WTC11 (cell line): Measurements from ENCODE around the gene SLC30A2. TPM values are rescaled to one million over a fixed set of nuclear protein-coding genes. Genes with fewer than 3 reads are reported as not detected.

Experiments used
- FOXP4 ChIP-seq: sonication (generic); formaldehyde crosslinking; IDR thresholded peaks from 2 replicates; pipeline ENCODE4 v1.8.0; 2022; ENCODE audit warnings: mild to moderate bottlenecking, missing genetic modification reagents
- STAT6 ChIP-seq: sonication (generic); formaldehyde crosslinking; conservative IDR thresholded peaks from 2 replicates; pipeline ENCODE4 v1.8.1; 2023; ENCODE audit warnings: mild to moderate bottlenecking, low read depth, missing genetic modification reagents, moderate library complexity
- ZNF396 ChIP-seq: fragments of 250-450 bp; sonication (Bioruptor Pico); IDR thresholded peaks from 2 replicates; pipeline ENCODE4 v1.8.0; 2021; ENCODE audit warnings: mild to moderate bottlenecking, moderate library complexity, borderline replicate concordance
- total RNA-seq: library from RNA; stranded (reverse); gene quantifications from 3 replicates; pipeline ENCODE4 v1.2.3, GENCODE V29; 2021

The SLC30A2 gene
- total RNA-seq, 1 experiment from 2014 or later = 0.15 TPM

GRCh38 chr1:25987951-25988350 lies 58.0 kb downstream of the SLC30A2 start (continued):
- no peak for TF ChIP-seq STAT6 (CRISPR knock-in tag)
- no peak for TF ChIP-seq FOXP4 (CRISPR knock-in tag)
- TF ChIP-seq ZNF396 (CRISPR knock-in tag) = no peak

Other genes with a start within 250 kb of the SLC30A2 start
- 80.2 to 99.6 TPM (median 96.0 TPM) in 3 replicates for gene SELENON, start 245.9 kb downstream of the SLC30A2 start, total RNA-seq
- 28.9 to 32.2 TPM (median 30.5 TPM) in 3 replicates for gene MTFR1L, start 226.2 kb downstream of the SLC30A2 start, total RNA-seq
- gene AUNIP, start 186.7 kb downstream of the SLC30A2 start, total RNA-seq = 14.2 to 16.1 TPM (median 15.1 TPM) in 3 replicates
- gene PAQR7, start 170.4 kb downstream of the SLC30A2 start, total RNA-seq = 6.7 to 9.1 TPM (median 8.4 TPM) in 3 replicates
- 418 to 483 TPM (median 458 TPM) in 3 replicates for gene STMN1, start 139.7 kb downstream of the SLC30A2 start, total RNA-seq
- 9.4 to 11.8 TPM (median 11.5 TPM) in 3 replicates for gene PAFAH2, start 48.1 kb downstream of the SLC30A2 start, total RNA-seq
- 1.3 to 2.1 TPM (median 1.9 TPM) in 3 replicates for gene EXTL1, start 24.3 kb downstream of the SLC30A2 start, total RNA-seq
- not detected in 3 replicates for gene TRIM63, start 21.5 kb upstream of the SLC30A2 start, total RNA-seq
- gene PDIK1L, start 65.7 kb upstream of the SLC30A2 start, total RNA-seq = 4.0 to 5.5 TPM (median 4.3 TPM) in 3 replicates
- 0.37 to 0.55 TPM (median 0.53 TPM) in 3 replicates for gene FAM110D, start 113.0 kb upstream of the SLC30A2 start, total RNA-seq
- not detected in 3 replicates for gene C1orf232, start 122.8 kb upstream of the SLC30A2 start, total RNA-seq
- 39.6 to 49.1 TPM (median 43.3 TPM) in 3 replicates for gene ZNF593, start 123.8 kb upstream of the SLC30A2 start, total RNA-seq
- not detected in 3 replicates for gene ZNF593OS, start 125.7 kb upstream of the SLC30A2 start, total RNA-seq
- gene CNKSR1, start 131.4 kb upstream of the SLC30A2 start, total RNA-seq = 18.0 to 20.5 TPM (median 19.7 TPM) in 3 replicates
- 0.35 to 0.85 TPM (median 0.55 TPM) in 3 replicates for gene CATSPER4, start 144.5 kb upstream of the SLC30A2 start, total RNA-seq
- gene CEP85, start 188.1 kb upstream of the SLC30A2 start, total RNA-seq = 32.0 to 40.8 TPM (median 35.3 TPM) in 3 replicates
- gene SH3BGRL3, start 234.0 kb upstream of the SLC30A2 start, total RNA-seq = 70.8 to 92.9 TPM (median 92.3 TPM) in 3 replicates